Jurkat, Clone E6-1 (cell line): ENCODE measurements around the gene FAM13A.
"Not testable (repeated sequence)": the region's sequence is repeated elsewhere in the genome, so short reads cannot be mapped to it uniquely, and the experiment has no call there.

Experiments used
- DNase-seq: peaks from one replicate; pipeline ENCODE4 v3.0.0-alpha.2; 2011; ENCODE audit warnings: low read depth, low spot score
- H3K4me3 ChIP-seq: 2 replicates; pipeline ENCODE4 v1.5.1; 2011; ENCODE audit warnings: mild to moderate bottlenecking, low read length, control low read depth, moderate library complexity

Gene FAM13A

DNA sequence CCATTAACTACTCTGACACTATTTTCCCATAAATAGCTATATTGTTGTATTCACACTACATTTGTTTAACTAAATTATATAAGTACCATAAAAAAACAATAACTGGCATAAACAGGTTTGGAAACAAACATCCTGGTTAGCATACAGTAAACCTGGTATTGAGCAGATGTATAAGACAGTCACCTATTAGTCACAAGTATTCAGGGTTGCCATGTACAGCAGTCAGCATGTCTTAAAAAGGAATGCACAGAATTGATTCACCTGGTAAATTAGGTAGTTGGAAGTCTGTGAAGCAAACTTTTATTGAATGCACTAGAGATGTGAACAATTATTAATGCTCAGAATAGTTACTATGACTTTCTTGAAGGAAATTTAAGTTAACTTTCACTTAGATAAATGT lies 137.9 kb downstream of the FAM13A start:
- DNase-seq = no peak
- H3K4me3 ChIP-seq = no peak overlapping the region

- H3K4me3 ChIP-seq, DNase-seq: not testable (repeated sequence)
Observed at GRCh38 chr4:88913181-88913580, 143.8 kb downstream of the FAM13A start.

GRCh38 chr4:88911246-88912212 lies 145.5 kb downstream of the FAM13A start:
- DNase-seq = no peak
- no peak overlapping the region for H3K4me3 ChIP-seq

GRCh38 chr4:88910101-88910500 lies 146.9 kb downstream of the FAM13A start:
- no peak for DNase-seq
- H3K4me3 ChIP-seq = no peak overlapping the region

DNA sequence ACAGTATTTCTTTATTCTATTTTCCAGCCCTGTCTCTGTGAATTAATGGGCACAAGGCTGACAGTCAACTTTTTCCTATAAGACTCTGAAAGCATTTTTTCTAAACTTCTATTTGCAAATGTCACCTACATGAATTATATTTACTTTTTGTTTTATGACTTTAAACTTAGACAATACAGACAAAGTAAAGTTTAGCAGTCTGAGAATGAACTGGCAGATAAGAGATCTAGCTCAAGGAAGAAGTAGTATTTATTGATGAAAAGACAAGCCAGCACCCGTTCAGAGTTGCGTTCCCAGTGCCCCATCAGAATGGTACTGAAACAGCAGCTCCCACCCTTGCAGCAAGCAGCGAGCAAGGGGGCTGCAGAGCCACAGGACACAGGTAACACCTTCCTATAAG lies 148.5 kb downstream of the FAM13A start:
- no peak overlapping the region for H3K4me3 ChIP-seq
- no peak for DNase-seq

- H3K4me3 ChIP-seq = no peak overlapping the region
- DNase-seq = no peak
Observed at GRCh38 chr4:88908003-88908402, 149.0 kb downstream of the FAM13A start.

DNA sequence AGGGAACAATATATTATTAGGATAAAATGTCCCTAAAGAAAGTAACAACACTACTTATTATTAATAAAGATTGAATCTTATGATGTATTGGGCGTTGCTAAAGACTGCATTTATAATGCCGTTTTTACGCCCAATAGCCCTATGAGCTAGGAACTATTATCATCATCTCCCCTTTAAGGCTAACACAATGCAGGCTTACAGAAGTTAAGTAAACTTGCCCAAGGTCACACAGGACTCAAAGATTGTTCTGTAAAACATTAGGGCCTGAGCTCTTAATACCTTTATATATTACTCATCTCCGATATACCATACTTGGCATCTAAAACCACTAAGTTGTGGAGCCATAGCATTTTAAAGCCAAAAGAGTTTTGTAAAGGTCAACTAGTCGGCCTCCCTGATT lies 149.5 kb downstream of the FAM13A start:
- H3K4me3 ChIP-seq = no peak overlapping the region
- no peak for DNase-seq

- not testable (repeated sequence) for DNase-seq, H3K4me3 ChIP-seq
Observed at GRCh38 chr4:88904240-88904639, 152.7 kb downstream of the FAM13A start.

DNA sequence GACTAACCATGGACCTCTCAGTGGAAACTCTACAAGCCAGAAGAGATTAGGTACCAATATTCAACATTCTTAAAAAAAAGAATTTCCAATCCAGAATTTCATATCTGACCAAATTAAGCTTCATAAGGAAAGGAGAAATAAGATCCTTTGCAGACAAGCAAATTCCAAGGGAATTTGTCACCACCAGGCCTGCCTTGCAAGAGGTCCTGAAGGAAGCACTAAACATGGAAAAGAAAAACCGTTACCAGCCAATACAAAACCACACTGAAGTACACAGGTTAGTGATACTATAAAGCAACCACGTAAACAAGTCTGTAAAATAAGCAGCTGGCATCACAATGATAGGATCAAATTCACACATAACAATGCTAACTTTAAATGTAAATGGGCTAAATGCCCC lies 156.6 kb downstream of the FAM13A start:
- DNase-seq = no peak
- H3K4me3 ChIP-seq = no peak overlapping the region

- no peak for DNase-seq
- no peak overlapping the region for H3K4me3 ChIP-seq
Observed at GRCh38 chr4:88897752-88898151, 159.2 kb downstream of the FAM13A start.

DNA sequence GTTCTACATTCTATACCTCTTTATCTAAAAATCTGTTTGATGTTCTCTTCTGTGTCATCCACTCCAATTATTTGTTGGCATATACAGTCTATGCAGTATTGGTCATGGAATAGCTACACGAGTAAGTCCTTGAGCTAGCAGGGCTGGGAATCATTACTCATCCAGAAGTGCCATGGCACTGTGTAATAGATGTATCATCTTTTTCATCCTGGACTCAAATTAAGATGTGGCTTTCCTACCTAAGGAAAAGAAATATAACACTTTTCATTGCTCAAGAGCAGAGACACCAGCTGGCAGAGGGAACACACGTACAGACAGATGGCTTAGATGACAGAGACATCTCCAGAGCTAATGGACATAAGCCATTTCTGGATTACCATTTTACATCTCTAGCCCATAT lies 159.8 kb downstream of the FAM13A start:
- no peak overlapping the region for H3K4me3 ChIP-seq

DNA sequence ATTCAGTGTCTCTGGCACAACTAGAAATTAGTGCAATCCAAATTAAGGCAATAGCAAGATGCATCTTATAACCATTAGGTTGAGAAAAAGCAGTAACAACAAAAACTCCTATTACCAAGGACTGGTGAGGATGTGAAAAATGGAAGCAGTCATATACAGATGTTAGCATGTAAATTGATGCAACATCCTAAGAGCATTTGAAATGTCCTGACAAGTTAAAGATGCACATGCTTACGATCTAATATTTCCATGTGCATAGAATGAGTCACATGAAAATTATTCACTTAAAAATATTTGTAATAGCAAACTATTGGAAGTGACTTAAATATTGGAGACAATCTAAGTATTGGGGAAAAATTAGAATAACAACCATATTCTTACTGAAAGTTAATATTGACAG lies 163.0 kb downstream of the FAM13A start:
- no peak overlapping the region for H3K4me3 ChIP-seq
- DNase-seq = no peak

More for the DNA sequence above, 159.8 kb downstream of the FAM13A start:
- DNase-seq = no peak

DNA sequence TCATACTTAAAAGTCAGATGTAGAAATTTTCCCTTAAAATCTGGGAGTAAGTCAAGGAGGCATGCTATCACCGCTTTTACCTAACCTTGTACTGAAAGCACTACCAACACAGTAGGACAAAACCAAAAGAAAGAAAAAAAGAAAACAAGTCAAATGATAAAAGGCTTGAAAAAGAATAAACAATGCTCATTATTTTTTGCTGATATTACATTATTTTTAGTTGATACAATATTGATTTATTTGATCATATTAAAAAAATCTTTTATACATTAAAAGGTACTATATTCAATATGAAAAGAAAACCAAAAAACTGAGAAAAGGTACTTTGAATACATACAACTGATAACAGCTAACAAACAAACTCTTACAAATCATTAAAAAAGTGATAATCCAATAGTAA lies 164.3 kb downstream of the FAM13A start:
- DNase-seq = no peak
- no peak overlapping the region for H3K4me3 ChIP-seq

- H3K4me3 ChIP-seq = no peak overlapping the region
- no peak for DNase-seq
Observed at GRCh38 chr4:88891636-88892035, 165.3 kb downstream of the FAM13A start.

DNA sequence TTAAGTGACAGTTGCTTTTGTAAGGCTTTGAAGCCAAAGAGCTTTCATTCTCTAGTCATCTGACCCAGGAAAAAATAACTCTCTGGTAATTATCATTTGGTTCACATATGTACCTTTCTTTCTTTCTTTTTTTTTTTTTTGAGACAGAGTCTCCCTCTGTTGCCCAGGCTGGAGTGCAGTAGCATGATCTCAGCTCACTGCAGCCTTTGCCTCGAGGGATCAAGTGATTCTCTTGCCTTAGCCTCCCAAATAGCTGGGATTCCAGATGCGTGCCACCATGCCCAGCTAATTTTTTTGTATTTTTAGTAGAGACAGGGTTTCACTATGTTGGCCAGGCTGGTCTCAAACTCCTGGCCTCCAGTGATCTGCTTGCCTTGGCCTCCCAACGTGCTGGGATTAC lies 169.6 kb downstream of the FAM13A start:
- H3K4me3 ChIP-seq, DNase-seq: not testable (repeated sequence)

DNA sequence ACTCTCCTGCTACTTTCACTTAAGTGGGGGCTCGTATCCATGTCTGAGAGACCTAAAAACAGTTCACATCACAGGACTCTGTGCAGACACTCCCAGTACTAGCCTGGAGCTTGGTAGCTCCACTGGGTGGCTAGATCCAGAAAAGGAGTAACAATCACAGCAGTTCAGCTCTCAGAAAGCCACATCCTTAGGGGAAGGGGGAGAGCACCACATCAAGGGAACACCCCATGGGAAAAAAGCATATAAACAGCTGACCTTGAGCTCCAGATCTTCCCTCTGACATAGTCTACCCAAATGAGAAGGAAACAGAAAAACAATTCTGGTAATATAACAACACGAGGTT lies 175.8 kb downstream of the FAM13A start:
- no peak overlapping the region for H3K4me3 ChIP-seq
- peak; percentile 11 for DNase-seq

GRCh38 chr4:88880501-88881226 lies 176.3 kb downstream of the FAM13A start:
- DNase-seq = no peak
- no peak overlapping the region for H3K4me3 ChIP-seq

GRCh38 chr4:88879991-88880390 lies 177.0 kb downstream of the FAM13A start:
- DNase-seq = no peak
- H3K4me3 ChIP-seq = no peak overlapping the region

DNA sequence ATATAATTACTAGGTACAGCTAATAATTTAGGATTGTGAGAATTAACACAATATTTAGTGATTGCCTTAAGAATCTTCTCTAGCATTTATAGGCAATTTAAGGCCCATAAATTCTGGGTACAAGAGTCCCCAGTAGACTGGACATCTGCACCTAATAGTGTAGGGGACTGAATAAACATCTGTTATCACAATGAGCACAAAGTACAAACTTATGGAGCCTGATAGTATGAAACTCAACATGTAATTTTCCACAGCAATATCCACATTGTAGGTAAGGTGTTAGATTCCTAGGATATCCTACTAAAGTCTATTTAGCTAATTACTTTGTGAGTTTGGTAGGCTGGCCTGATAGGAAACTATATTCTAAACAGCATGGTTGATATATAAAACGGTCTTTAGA lies 178.3 kb downstream of the FAM13A start:
- DNase-seq = no peak
- no peak overlapping the region for H3K4me3 ChIP-seq

- no peak for DNase-seq
- H3K4me3 ChIP-seq = no peak overlapping the region
Observed at GRCh38 chr4:88870428-88870827, 186.6 kb downstream of the FAM13A start.
